ENCODE results near the gene NDUFC1. TPM values are rescaled to one million over a fixed set of nuclear protein-coding genes. Genes with fewer than 3 reads are reported as not detected.

Gene NDUFC1
- total and polyA plus RNA-seq, 2 experiments from 2014 or later, result 31.8 to 367 TPM

DNA sequence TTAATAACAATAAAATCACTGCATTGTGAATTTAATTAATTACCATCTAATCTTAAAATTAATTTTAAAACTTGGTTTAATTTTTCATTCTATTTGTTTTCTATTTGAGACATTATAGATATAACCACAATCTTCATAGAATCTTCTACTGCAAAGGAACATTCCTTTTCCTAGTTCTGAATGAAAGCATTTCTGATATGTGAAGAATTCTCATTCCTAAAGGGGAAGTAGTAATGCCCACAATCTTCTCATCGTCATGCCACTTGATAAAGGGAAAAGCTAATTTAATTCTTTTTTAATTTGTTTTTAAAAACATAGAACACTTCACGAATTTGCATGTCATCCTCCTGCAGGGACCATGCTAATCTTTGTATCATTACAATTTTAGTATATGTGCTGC, 45.9 kb downstream of the NDUFC1 start:
- Histone ChIP-seq H3K9me2 (ENCODE audit: insufficient read depth) (no peaks in the 10 kb centered on the region), H3K27me3 (ENCODE audit: insufficient read depth) (no peaks in the 10 kb centered on the region), H3K4me1 (ENCODE audit: insufficient read depth) (no peaks in the 10 kb centered on the region; the same call in 1 of the 2 replicates), H3K36me3 (ENCODE audit: insufficient read depth) (no peaks in the 10 kb centered on the region), H3K27ac (ENCODE audit: low read depth) (no peak overlapping the region), H4K20me1 (replicated peaks; ENCODE audit: insufficient read depth) (no peaks in the 10 kb centered on the region), H3K4me2 (no peak overlapping the region), H3K79me2 (replicated peaks; ENCODE audit: insufficient read depth) (no peaks in the 10 kb centered on the region), H3F3A (replicated peaks; ENCODE audit: low read depth) (no peaks in the 10 kb centered on the region), H2AFZ (no peak overlapping the region), H3K4me3 (no peak overlapping the region)
- no peak overlapping the region for H3K4me3 Mint-ChIP-seq
- no peak overlapping the region for H3K27ac Mint-ChIP-seq
- H3K9me3 Mint-ChIP-seq, result no peaks in the 10 kb centered on the region
- peaks cover 2% of the 10 kb centered on the region for H3K27me3 Mint-ChIP-seq (ENCODE audit: insufficient read depth, low read depth, poor library complexity)
- peaks cover 2% of the 10 kb centered on the region; the same call in 1 of the 3 replicates for H3K4me1 Mint-ChIP-seq
- ATAC-seq (no peak), DNase-seq (ENCODE audit: low spot score) (no peak)
- TF ChIP-seq JUNB (IDR thresholded peaks at IDR 0.05; ENCODE audit: unreplicated experiment) (no peak), EZH2phosphoT487 (IDR thresholded peaks at IDR 0.05; ENCODE audit: unreplicated experiment) (no peak), ZNF114 (CRISPR knock-in tag; IDR thresholded peaks at IDR 0.05) (no peak), NANOG (IDR thresholded peaks at IDR 0.05; ENCODE audit: borderline replicate concordance) (no peak), EZH2 (IDR thresholded peaks at IDR 0.05; ENCODE audit: low read depth, unreplicated experiment) (no peak), CREB1 (CRISPR knock-in tag; IDR thresholded peaks at IDR 0.05; ENCODE audit: low read depth) (no peak), POLR2AphosphoS5 (IDR thresholded peaks at IDR 0.05; ENCODE audit: low read depth) (no peak), ZNF331 (CRISPR knock-in tag; IDR thresholded peaks at IDR 0.05; ENCODE audit: low read depth) (no peak), STAT1 (IDR thresholded peaks at IDR 0.05; ENCODE audit: unreplicated experiment) (no peak)
- TF ChIP-seq, protein P1, sequence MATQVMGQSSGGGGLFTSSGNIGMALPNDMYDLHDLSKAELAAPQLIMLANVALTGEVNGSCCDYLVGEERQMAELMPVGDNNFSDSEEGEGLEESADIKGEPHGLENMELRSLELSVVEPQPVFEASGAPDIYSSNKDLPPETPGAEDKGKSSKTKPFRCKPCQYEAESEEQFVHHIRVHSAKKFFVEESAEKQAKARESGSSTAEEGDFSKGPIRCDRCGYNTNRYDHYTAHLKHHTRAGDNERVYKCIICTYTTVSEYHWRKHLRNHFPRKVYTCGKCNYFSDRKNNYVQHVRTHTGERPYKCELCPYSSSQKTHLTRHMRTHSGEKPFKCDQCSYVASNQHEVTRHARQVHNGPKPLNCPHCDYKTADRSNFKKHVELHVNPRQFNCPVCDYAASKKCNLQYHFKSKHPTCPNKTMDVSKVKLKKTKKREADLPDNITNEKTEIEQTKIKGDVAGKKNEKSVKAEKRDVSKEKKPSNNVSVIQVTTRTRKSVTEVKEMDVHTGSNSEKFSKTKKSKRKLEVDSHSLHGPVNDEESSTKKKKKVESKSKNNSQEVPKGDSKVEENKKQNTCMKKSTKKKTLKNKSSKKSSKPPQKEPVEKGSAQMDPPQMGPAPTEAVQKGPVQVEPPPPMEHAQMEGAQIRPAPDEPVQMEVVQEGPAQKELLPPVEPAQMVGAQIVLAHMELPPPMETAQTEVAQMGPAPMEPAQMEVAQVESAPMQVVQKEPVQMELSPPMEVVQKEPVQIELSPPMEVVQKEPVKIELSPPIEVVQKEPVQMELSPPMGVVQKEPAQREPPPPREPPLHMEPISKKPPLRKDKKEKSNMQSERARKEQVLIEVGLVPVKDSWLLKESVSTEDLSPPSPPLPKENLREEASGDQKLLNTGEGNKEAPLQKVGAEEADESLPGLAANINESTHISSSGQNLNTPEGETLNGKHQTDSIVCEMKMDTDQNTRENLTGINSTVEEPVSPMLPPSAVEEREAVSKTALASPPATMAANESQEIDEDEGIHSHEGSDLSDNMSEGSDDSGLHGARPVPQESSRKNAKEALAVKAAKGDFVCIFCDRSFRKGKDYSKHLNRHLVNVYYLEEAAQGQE (IDR thresholded peaks at IDR 0.05; ENCODE audit: unreplicated experiment), result no peak
- TF ChIP-seq, protein P2, sequence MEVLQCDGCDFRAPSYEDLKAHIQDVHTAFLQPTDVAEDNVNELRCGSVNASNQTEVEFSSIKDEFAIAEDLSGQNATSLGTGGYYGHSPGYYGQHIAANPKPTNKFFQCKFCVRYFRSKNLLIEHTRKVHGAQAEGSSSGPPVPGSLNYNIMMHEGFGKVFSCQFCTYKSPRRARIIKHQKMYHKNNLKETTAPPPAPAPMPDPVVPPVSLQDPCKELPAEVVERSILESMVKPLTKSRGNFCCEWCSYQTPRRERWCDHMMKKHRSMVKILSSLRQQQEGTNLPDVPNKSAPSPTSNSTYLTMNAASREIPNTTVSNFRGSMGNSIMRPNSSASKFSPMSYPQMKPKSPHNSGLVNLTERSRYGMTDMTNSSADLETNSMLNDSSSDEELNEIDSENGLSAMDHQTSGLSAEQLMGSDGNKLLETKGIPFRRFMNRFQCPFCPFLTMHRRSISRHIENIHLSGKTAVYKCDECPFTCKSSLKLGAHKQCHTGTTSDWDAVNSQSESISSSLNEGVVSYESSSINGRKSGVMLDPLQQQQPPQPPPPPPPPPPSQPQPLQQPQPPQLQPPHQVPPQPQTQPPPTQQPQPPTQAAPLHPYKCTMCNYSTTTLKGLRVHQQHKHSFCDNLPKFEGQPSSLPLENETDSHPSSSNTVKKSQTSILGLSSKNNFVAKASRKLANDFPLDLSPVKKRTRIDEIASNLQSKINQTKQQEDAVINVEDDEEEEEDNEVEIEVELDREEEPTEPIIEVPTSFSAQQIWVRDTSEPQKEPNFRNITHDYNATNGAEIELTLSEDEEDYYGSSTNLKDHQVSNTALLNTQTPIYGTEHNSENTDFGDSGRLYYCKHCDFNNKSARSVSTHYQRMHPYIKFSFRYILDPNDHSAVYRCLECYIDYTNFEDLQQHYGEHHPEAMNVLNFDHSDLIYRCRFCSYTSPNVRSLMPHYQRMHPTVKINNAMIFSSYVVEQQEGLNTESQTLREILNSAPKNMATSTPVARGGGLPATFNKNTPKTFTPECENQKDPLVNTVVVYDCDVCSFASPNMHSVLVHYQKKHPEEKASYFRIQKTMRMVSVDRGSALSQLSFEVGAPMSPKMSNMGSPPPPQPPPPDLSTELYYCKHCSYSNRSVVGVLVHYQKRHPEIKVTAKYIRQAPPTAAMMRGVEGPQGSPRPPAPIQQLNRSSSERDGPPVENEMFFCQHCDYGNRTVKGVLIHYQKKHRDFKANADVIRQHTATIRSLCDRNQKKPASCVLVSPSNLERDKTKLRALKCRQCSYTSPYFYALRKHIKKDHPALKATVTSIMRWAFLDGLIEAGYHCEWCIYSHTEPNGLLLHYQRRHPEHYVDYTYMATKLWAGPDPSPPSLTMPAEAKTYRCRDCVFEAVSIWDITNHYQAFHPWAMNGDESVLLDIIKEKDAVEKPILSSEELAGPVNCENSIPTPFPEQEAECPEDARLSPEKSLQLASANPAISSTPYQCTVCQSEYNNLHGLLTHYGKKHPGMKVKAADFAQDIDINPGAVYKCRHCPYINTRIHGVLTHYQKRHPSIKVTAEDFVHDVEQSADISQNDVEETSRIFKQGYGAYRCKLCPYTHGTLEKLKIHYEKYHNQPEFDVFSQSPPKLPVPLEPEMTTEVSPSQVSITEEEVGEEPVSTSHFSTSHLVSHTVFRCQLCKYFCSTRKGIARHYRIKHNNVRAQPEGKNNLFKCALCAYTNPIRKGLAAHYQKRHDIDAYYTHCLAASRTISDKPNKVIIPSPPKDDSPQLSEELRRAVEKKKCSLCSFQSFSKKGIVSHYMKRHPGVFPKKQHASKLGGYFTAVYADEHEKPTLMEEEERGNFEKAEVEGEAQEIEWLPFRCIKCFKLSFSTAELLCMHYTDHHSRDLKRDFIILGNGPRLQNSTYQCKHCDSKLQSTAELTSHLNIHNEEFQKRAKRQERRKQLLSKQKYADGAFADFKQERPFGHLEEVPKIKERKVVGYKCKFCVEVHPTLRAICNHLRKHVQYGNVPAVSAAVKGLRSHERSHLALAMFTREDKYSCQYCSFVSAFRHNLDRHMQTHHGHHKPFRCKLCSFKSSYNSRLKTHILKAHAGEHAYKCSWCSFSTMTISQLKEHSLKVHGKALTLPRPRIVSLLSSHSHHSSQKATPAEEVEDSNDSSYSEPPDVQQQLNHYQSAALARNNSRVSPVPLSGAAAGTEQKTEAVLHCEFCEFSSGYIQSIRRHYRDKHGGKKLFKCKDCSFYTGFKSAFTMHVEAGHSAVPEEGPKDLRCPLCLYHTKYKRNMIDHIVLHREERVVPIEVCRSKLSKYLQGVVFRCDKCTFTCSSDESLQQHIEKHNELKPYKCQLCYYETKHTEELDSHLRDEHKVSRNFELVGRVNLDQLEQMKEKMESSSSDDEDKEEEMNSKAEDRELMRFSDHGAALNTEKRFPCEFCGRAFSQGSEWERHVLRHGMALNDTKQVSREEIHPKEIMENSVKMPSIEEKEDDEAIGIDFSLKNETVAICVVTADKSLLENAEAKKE (CRISPR knock-in tag; IDR thresholded peaks at IDR 0.05), result no peak
- TF ChIP-seq, protein P3, sequence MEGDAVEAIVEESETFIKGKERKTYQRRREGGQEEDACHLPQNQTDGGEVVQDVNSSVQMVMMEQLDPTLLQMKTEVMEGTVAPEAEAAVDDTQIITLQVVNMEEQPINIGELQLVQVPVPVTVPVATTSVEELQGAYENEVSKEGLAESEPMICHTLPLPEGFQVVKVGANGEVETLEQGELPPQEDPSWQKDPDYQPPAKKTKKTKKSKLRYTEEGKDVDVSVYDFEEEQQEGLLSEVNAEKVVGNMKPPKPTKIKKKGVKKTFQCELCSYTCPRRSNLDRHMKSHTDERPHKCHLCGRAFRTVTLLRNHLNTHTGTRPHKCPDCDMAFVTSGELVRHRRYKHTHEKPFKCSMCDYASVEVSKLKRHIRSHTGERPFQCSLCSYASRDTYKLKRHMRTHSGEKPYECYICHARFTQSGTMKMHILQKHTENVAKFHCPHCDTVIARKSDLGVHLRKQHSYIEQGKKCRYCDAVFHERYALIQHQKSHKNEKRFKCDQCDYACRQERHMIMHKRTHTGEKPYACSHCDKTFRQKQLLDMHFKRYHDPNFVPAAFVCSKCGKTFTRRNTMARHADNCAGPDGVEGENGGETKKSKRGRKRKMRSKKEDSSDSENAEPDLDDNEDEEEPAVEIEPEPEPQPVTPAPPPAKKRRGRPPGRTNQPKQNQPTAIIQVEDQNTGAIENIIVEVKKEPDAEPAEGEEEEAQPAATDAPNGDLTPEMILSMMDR (conservative IDR thresholded peaks at IDR 0.05; ENCODE audit: low read depth in 2 of 2), result no peak
- TF ChIP-seq, protein P4, sequence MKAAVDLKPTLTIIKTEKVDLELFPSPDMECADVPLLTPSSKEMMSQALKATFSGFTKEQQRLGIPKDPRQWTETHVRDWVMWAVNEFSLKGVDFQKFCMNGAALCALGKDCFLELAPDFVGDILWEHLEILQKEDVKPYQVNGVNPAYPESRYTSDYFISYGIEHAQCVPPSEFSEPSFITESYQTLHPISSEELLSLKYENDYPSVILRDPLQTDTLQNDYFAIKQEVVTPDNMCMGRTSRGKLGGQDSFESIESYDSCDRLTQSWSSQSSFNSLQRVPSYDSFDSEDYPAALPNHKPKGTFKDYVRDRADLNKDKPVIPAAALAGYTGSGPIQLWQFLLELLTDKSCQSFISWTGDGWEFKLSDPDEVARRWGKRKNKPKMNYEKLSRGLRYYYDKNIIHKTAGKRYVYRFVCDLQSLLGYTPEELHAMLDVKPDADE (IDR thresholded peaks at IDR 0.05), result no peak
- H3K36me3 Mint-ChIP-seq (ENCODE audit: low read depth), result no peaks in the 10 kb centered on the region
